ENCODE data around the gene PRR19.

PRR19 gene

DNA sequence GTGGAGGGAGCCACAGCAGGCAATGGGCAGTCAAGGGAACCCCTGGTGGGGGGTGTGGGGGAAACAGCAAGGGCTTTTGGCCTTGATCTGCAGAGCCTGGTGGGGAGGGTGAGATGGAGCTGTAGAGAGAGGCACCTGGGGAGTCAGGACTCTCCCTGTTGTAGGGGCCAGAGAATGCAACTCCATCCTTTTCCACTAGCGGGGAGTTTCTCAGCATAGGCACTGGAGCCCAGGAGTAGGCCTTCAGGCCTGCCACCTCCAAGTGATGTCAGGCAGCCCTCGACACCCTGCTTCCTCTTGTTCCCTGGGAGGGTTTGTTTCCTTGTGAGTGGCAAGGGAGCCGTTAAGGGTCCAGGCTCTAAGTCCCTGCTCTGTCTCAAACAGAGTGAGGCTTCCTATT lies 48.5 kb downstream of the PRR19 start:
- no peak for DNase-seq (ENCODE audit: low read depth)

GRCh38 chr19:42351079-42351735 lies 49.3 kb downstream of the PRR19 start:
- DNase-seq (ENCODE audit: low read depth), result no peak

DNA sequence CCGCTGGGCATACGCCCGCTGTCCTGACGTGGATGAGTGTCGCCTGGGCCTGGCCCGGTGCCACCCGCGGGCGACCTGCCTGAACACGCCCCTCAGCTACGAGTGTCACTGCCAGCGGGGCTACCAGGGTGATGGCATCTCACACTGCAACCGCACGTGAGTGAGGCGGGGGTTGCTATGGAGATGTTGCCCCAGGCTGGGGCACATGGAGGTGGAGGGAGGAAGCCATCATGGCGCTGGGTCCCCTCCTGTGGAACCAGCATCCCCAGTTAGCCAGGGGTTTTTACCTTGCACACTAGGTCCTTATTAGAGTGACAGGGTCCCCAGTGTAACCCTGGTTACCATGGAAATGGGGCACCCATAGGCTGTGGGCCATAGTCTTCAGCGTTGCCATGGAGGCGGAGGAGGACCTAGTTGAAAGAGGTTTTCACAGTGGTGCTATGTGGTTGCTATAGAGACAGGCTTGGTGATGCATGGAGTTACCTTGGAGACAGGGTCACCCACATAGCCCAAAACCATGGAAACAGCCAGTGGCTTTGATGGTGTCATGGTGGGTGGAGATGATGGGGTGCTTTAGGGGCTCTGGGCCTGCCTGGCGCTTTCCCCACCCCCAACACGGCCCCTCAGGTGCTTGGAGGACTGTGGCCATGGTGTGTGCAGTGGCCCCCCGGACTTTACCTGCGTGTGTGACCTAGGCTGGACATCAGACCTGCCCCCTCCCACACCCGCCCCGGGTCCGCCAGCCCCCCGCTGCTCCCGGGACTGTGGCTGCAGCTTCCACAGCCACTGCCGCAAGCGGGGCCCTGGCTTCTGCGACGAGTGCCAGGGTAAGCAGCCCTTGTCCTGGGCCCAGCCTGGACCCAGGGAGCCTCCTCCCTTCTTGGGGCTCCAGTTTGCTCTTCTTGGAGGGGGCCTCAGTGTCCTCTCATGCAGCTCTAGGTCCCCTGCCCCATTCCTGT lies 50.6 kb downstream of the PRR19 start:
- DNase-seq (ENCODE audit: low read depth), result no peak

GRCh38 chr19:42353341-42354015 lies 51.5 kb downstream of the PRR19 start:
- DNase-seq (ENCODE audit: low read depth), result no peak

DNA sequence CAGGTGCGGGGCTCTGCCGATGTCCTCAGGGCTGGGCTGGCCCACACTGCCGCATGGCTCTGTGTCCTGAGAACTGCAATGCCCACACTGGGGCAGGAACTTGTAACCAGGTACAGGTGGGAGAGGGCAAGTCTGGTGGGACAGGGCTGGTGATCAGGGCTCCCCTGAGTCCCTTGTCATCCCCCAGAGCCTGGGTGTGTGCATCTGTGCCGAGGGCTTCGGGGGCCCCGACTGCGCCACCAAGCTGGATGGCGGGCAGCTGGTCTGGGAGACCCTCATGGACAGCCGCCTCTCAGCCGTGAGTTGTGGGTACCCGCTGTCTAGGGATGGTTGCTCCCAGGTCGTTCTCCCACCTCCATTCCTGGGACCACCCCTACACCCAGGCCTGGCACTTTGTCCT lies 54.0 kb downstream of the PRR19 start:
- DNase-seq (ENCODE audit: low read depth), result no peak

DNA sequence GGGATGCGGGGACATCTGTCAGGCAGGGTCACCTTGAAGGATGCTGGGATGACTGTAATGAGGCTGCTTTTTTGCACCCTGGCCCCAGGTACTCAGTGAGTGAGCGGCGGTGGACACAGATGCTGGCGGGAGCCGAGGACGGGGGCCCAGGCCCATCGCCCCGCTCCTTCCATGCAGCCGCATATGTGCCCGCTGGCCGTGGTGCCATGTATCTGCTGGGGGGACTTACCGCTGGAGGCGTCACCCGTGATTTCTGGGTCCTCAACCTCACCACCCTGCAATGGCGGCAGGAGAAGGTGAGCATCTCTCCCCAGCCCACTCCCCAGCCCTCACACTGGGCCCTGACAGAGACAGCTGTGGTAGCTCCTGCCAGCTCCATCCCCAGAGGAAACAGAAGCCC lies 54.8 kb downstream of the PRR19 start:
- DNase-seq (ENCODE audit: low read depth), result no peak

DNA sequence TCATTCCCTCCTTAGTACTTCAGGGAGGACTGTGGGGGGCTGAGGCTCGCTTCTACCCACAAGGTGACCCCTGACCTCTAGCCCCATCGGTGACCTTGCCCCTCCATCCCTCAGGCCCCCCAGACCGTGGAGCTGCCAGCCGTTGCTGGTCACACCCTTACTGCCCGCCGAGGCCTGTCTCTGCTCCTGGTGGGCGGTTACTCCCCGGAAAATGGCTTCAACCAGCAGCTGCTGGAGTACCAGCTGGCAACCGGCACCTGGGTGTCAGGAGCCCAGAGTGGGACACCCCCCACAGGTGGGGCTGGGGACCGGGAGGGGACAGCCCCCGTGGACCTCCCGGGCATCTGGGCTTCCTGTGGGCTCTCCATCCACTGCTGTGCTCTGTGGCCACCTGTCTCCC lies 55.4 kb downstream of the PRR19 start:
- no peak for DNase-seq (ENCODE audit: low read depth)

All from non-pigmented ciliary epithelial cell (primary cell).